ENCODE data around the gene MAP3K5. TPM values are rescaled to one million over a fixed set of nuclear protein-coding genes. Genes with fewer than 3 reads are reported as not detected.
"Not testable (repeated sequence)": the region's sequence is repeated elsewhere in the genome, so short reads cannot be mapped to it uniquely, and the experiment has no call there.

The MAP3K5 gene
- total RNA-seq, 1 donor from 2014 or later, result 1.6 TPM

- DNase-seq (ENCODE audit: extremely low spot score, unreplicated experiment), result no peak
- no peak for TF ChIP-seq CTCF (IDR thresholded peaks at IDR 0.05)
- Mint-ChIP-seq H3K36me3 (ENCODE audit: unreplicated experiment) (no peaks in the 10 kb centered on the region), H3K4me3 (ENCODE audit: unreplicated experiment) (no peak overlapping the region), H3K27ac (ENCODE audit: unreplicated experiment) (no peak overlapping the region), H3K9me3 (ENCODE audit: unreplicated experiment) (peaks cover under 1% of the 10 kb centered on the region), H3K27me3 (ENCODE audit: unreplicated experiment) (no peaks in the 10 kb centered on the region), H3K4me1 (ENCODE audit: unreplicated experiment) (peaks cover 22% of the 10 kb centered on the region)
Observed at GRCh38 chr6:136720045-136720770, 72.1 kb downstream of the MAP3K5 start.

GRCh38 chr6:136719280-136720044 is 72.8 kb downstream of the MAP3K5 start:
- Mint-ChIP-seq H3K4me3 (ENCODE audit: unreplicated experiment) (no peak overlapping the region), H3K27me3 (ENCODE audit: unreplicated experiment) (no peaks in the 10 kb centered on the region), H3K9me3 (ENCODE audit: unreplicated experiment) (no peaks in the 10 kb centered on the region), H3K27ac (ENCODE audit: unreplicated experiment) (no peak overlapping the region), H3K36me3 (ENCODE audit: unreplicated experiment) (no peaks in the 10 kb centered on the region), H3K4me1 (ENCODE audit: unreplicated experiment) (peaks cover 22% of the 10 kb centered on the region)
- DNase-seq (ENCODE audit: extremely low spot score, unreplicated experiment), result no peak
- TF ChIP-seq CTCF (IDR thresholded peaks at IDR 0.05), result no peak

GRCh38 chr6:136718476-136718875 is 73.8 kb downstream of the MAP3K5 start:
- H3K9me3 Mint-ChIP-seq (ENCODE audit: unreplicated experiment), result no peaks in the 10 kb centered on the region
- no peaks in the 10 kb centered on the region for H3K27me3 Mint-ChIP-seq (ENCODE audit: unreplicated experiment)
- H3K4me1 Mint-ChIP-seq (ENCODE audit: unreplicated experiment), result peaks cover 20% of the 10 kb centered on the region
- H3K4me3 Mint-ChIP-seq (ENCODE audit: unreplicated experiment), result no peak overlapping the region
- no peak for DNase-seq (ENCODE audit: extremely low spot score, unreplicated experiment)
- H3K27ac Mint-ChIP-seq (ENCODE audit: unreplicated experiment), result no peak overlapping the region
- TF ChIP-seq CTCF (IDR thresholded peaks at IDR 0.05), result no peak
- no peaks in the 10 kb centered on the region for H3K36me3 Mint-ChIP-seq (ENCODE audit: unreplicated experiment)

GRCh38 chr6:136717716-136717990 is 74.6 kb downstream of the MAP3K5 start:
- Mint-ChIP-seq H3K9me3 (ENCODE audit: unreplicated experiment) (no peaks in the 10 kb centered on the region), H3K4me3 (ENCODE audit: unreplicated experiment) (peak overlapping the region; percentile 53), H3K4me1 (ENCODE audit: unreplicated experiment) (peaks cover 20% of the 10 kb centered on the region), H3K27me3 (ENCODE audit: unreplicated experiment) (no peaks in the 10 kb centered on the region), H3K27ac (ENCODE audit: unreplicated experiment) (peak overlapping the region; percentile 71), H3K36me3 (ENCODE audit: unreplicated experiment) (no peaks in the 10 kb centered on the region)
- no peak for DNase-seq (ENCODE audit: extremely low spot score, unreplicated experiment)
- TF ChIP-seq CTCF (IDR thresholded peaks at IDR 0.05), result no peak

GRCh38 chr6:136716917-136717715 is 75.2 kb downstream of the MAP3K5 start:
- peak overlapping the region; percentile 53 for H3K4me3 Mint-ChIP-seq (ENCODE audit: unreplicated experiment)
- H3K27ac Mint-ChIP-seq (ENCODE audit: unreplicated experiment), result peak overlapping the region; percentile 71

GRCh38 chr6:136712642-136713041 is 79.6 kb downstream of the MAP3K5 start:
- H3K36me3 Mint-ChIP-seq (ENCODE audit: unreplicated experiment); H3K9me3 Mint-ChIP-seq (ENCODE audit: unreplicated experiment); H3K4me3 Mint-ChIP-seq (ENCODE audit: unreplicated experiment); H3K27me3 Mint-ChIP-seq (ENCODE audit: unreplicated experiment); H3K27ac Mint-ChIP-seq (ENCODE audit: unreplicated experiment); DNase-seq (ENCODE audit: extremely low spot score, unreplicated experiment): not testable (repeated sequence)
- peaks cover 17% of the 10 kb centered on the region for H3K4me1 Mint-ChIP-seq (ENCODE audit: unreplicated experiment)

More at GRCh38 chr6:136716917-136717715, 75.2 kb downstream of the MAP3K5 start:
- DNase-seq (ENCODE audit: extremely low spot score, unreplicated experiment), result no peak
- Mint-ChIP-seq H3K36me3 (ENCODE audit: unreplicated experiment) (no peaks in the 10 kb centered on the region), H3K9me3 (ENCODE audit: unreplicated experiment) (no peaks in the 10 kb centered on the region), H3K4me1 (ENCODE audit: unreplicated experiment) (peaks cover 20% of the 10 kb centered on the region), H3K27me3 (ENCODE audit: unreplicated experiment) (no peaks in the 10 kb centered on the region)
- no peak for TF ChIP-seq CTCF (IDR thresholded peaks at IDR 0.05)

Measured in osteocyte (in vitro differentiated cells).